Measurements from ENCODE around the gene SHISA9.

SHISA9 gene

GRCh38 chr16:12903407-12904328 lies 2.3 kb downstream of the SHISA9 start:
- no peak overlapping the region for H3K27ac ChIP-seq (replicated peaks)
- TF ChIP-seq, protein P1, sequence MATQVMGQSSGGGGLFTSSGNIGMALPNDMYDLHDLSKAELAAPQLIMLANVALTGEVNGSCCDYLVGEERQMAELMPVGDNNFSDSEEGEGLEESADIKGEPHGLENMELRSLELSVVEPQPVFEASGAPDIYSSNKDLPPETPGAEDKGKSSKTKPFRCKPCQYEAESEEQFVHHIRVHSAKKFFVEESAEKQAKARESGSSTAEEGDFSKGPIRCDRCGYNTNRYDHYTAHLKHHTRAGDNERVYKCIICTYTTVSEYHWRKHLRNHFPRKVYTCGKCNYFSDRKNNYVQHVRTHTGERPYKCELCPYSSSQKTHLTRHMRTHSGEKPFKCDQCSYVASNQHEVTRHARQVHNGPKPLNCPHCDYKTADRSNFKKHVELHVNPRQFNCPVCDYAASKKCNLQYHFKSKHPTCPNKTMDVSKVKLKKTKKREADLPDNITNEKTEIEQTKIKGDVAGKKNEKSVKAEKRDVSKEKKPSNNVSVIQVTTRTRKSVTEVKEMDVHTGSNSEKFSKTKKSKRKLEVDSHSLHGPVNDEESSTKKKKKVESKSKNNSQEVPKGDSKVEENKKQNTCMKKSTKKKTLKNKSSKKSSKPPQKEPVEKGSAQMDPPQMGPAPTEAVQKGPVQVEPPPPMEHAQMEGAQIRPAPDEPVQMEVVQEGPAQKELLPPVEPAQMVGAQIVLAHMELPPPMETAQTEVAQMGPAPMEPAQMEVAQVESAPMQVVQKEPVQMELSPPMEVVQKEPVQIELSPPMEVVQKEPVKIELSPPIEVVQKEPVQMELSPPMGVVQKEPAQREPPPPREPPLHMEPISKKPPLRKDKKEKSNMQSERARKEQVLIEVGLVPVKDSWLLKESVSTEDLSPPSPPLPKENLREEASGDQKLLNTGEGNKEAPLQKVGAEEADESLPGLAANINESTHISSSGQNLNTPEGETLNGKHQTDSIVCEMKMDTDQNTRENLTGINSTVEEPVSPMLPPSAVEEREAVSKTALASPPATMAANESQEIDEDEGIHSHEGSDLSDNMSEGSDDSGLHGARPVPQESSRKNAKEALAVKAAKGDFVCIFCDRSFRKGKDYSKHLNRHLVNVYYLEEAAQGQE (IDR thresholded peaks at IDR 0.05; ENCODE audit: insufficient replicate concordance, low read depth): no peak
- TF ChIP-seq CTCF (IDR thresholded peaks at IDR 0.05; ENCODE audit: insufficient read depth, low read length) (no peak), POLR2AphosphoS5 (IDR thresholded peaks at IDR 0.05; ENCODE audit: low read depth) (no peak), GABPA (IDR thresholded peaks at IDR 0.05; ENCODE audit: low read depth) (no peak), SPI1 (IDR thresholded peaks at IDR 0.05; ENCODE audit: borderline replicate concordance, low read depth) (no peak)
- no peak for DNase-seq (ENCODE audit: low read depth in 1 of 2, low spot score in 1 of 2)
- no peak overlapping the region for H3K4me3 ChIP-seq (replicated peaks; ENCODE audit: insufficient read depth, low read length)
- H3K27me3 ChIP-seq (ENCODE audit: insufficient read depth, poor library complexity, severe bottlenecking): peaks cover 46% of the 10 kb centered on the region

GRCh38 chr16:12904329-12904671 lies 2.9 kb downstream of the SHISA9 start:
- no peak for TF ChIP-seq GABPA (IDR thresholded peaks at IDR 0.05; ENCODE audit: low read depth)
- no peak for TF ChIP-seq CTCF (IDR thresholded peaks at IDR 0.05; ENCODE audit: insufficient read depth, low read length)
- TF ChIP-seq POLR2AphosphoS5 (IDR thresholded peaks at IDR 0.05; ENCODE audit: low read depth): no peak
- no peak for TF ChIP-seq SPI1 (IDR thresholded peaks at IDR 0.05; ENCODE audit: borderline replicate concordance, low read depth)
- TF ChIP-seq, protein P1 (IDR thresholded peaks at IDR 0.05; ENCODE audit: insufficient replicate concordance, low read depth): no peak
- H3K27ac ChIP-seq (replicated peaks): no peak overlapping the region
- H3K4me3 ChIP-seq (replicated peaks; ENCODE audit: insufficient read depth, low read length): no peak overlapping the region
- peaks cover 42% of the 10 kb centered on the region for H3K27me3 ChIP-seq (ENCODE audit: insufficient read depth, poor library complexity, severe bottlenecking)
- DNase-seq (ENCODE audit: low read depth in 1 of 2, low spot score in 1 of 2): no peak

GRCh38 chr16:12906271-12906670 lies 4.9 kb downstream of the SHISA9 start:
- Histone ChIP-seq H3K4me3 (replicated peaks; ENCODE audit: insufficient read depth, low read length) (no peak overlapping the region), H3K27ac (replicated peaks) (no peak overlapping the region), H3K27me3 (ENCODE audit: insufficient read depth, poor library complexity, severe bottlenecking) (peaks cover 23% of the 10 kb centered on the region)
- TF ChIP-seq CTCF (IDR thresholded peaks at IDR 0.05; ENCODE audit: insufficient read depth, low read length) (no peak), POLR2AphosphoS5 (IDR thresholded peaks at IDR 0.05; ENCODE audit: low read depth) (no peak)
- no peak for DNase-seq (ENCODE audit: low read depth in 1 of 2, low spot score in 1 of 2)

Measured in HL-60 (cell line).